Right lobe of liver (tissue), 6 donors: ENCODE measurements around the gene MAGI1. TPM values are rescaled to one million over a fixed set of nuclear protein-coding genes. Genes with fewer than 3 reads are reported as not detected.

Experiments used
- ATAC-seq, 4 donors: fragments of 200-7000 bp; cut with Tn5 transposase; one replicate each; pipeline ENCODE4 v1.9.1; 2020; ENCODE audit warnings: mild to moderate bottlenecking in 4 of 4, moderate library complexity in 4 of 4
- DNase-seq, 3 donors: peaks; one replicate each; pipeline ENCODE4 v3.0.0-alpha.2; 2020
- H3K27ac ChIP-seq, 3 donors: fragments of 200-600 bp; one replicate each; pipeline ENCODE4 v1.8.0; 2022
- H3K27me3 ChIP-seq, 2 donors: fragments of 200-600 bp; one replicate each; pipeline ENCODE4 v1.8.0; 2022
- H3K36me3 ChIP-seq, 4 donors: fragments of 200-600 bp; sonication (generic) in 1 of 4; one replicate each; pipeline versions ENCODE4 v1.5.1 to v1.8.0; 2017 to 2022; ENCODE audit warnings: control low read depth in 1 of 4
- H3K4me1 ChIP-seq, 4 donors: fragments of 200-600 bp; sonication (generic) in 1 of 4; one replicate each; pipeline versions ENCODE4 v1.5.1 to v1.8.0; 2017 to 2022; ENCODE audit warnings: control low read depth in 1 of 4
- H3K4me3 ChIP-seq, 3 donors: fragments of 200-600 bp; one replicate each; pipeline ENCODE4 v1.8.0; 2022
- H3K9me3 ChIP-seq, 4 donors: fragments of 200-600 bp; sonication (generic) in 1 of 4; one replicate each; pipeline versions ENCODE4 v1.5.1 to v1.8.0; 2017 to 2022; ENCODE audit warnings: control low read depth in 1 of 4
- CTCF ChIP-seq, 4 donors: fragments of 200-600 bp in 3 of 4; fragments of 450-650 bp in 1 of 4; IDR thresholded peaks; one replicate each; pipeline versions ENCODE4 v1.5.1 to v1.8.0; 2016 to 2022; ENCODE audit warnings: antibody characterized with exemption in 4 of 4, mild to moderate bottlenecking in 2 of 4
- POLR2A ChIP-seq: fragments of 450-650 bp; IDR thresholded peaks from one replicate; pipeline ENCODE4 v1.6.1; 2017; ENCODE audit warnings: antibody characterized with exemption, mild to moderate bottlenecking
- WGBS: methylation state at CpG from one replicate; pipeline ENCODE4 v1.1.6; 2018; ENCODE audit warnings: low coverage, low lambda C conversion rate; ENCODE audit not compliant: insufficient coverage; ENCODE audit errors: missing lambda C conversion rate; 5-methylcytosine and 5-hydroxymethylcytosine counted together
- intact Hi-C, 2 donors: fragments of 100-400 bp; cut with DNase I; formaldehyde crosslinking; loops; one replicate each; pipeline versions ENCODE4 v1.11.2 to v1.14.1; 2022
- total RNA-seq, 6 experiments: library from RNA; depleted of rRNA in 2 of 6; stranded (reverse); fragments of >200 nt in 2 of 6; fragmentation: NEBNext Ultra II Directional in 3 of 6; extraction: Animal tissue kit (Norgen Biotek cat#: 25700) in 3 of 6; gene quantifications; one replicate each; pipeline versions ENCODE4 v1.1.0 to v1.2.4, GENCODE V29; 2016 to 2023
- donor health status: DM: no; HTN: yes; CAD: no.
- donor health status: DM: no; HTN: no; CAD: no.
- donor health status: DM: no; HTN: no; CAD: no.
- donor health status: DM: no; HTN: yes; CAD: no.
- donor health status: DM: no; HTN: yes; CAD: no.

MAGI1 gene
- total RNA-seq, 6 experiments from 2014 or later = 22.6 to 37.7 (median 26.9) TPM

GRCh38 chr3:65538101-65538500, 500.6 kb downstream of the MAGI1 start:
- 75% methylated on average over 1 of the region's 1 CpG for WGBS

GRCh38 chr3:65537109-65537508, 501.6 kb downstream of the MAGI1 start:
- DNase-seq = no peak

More at GRCh38 chr3:65538101-65538500, 500.6 kb downstream of the MAGI1 start:
- Histone ChIP-seq H3K27me3 (no peaks in the 10 kb centered on the region), H3K9me3 (no peaks in the 10 kb centered on the region), H3K4me1 (no peaks in the 10 kb centered on the region), H3K4me3 (no peak overlapping the region), H3K36me3 (no peaks in the 10 kb centered on the region), H3K27ac (no peak overlapping the region)
- DNase-seq (no peak), ATAC-seq (no peak)
- intact Hi-C loops = no loop called here
- TF ChIP-seq CTCF (IDR thresholded peaks at IDR 0.05) (no peak), POLR2A (no peak)

DNA sequence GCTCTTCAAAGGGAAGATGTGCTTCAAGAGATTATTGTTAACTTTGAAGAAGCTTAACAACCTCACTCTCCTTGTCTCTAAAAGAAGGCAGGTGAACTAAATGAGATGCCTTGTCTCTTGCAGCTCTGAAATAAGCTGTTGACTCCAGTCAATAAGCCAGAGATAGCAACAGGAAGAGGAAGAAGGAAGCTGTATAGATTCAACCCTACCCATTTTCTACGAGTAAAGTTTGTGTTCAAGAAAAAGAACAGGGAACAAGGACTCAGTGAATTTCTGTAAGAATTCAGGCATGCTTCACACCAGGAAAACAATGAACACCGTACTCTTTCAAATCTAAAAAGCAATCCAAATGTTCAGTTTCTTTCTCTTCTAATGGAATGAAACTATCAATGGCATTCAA, 503.5 kb downstream of the MAGI1 start:
- no peaks in the 10 kb centered on the region for H3K9me3 ChIP-seq
- intact Hi-C loops = no loop called here
- H3K4me3 ChIP-seq = no peak overlapping the region
- no peak for DNase-seq
- no peaks in the 10 kb centered on the region for H3K4me1 ChIP-seq
- TF ChIP-seq POLR2A (no peak), CTCF (IDR thresholded peaks at IDR 0.05) (no peak)
- H3K27ac ChIP-seq = no peak overlapping the region
- H3K27me3 ChIP-seq = no peaks in the 10 kb centered on the region
- no peaks in the 10 kb centered on the region for H3K36me3 ChIP-seq
- 53% methylated on average over 2 of the region's 2 CpGs for WGBS
- ATAC-seq = no peak

More at GRCh38 chr3:65537109-65537508, 501.6 kb downstream of the MAGI1 start:
- Histone ChIP-seq H3K27ac (no peak overlapping the region), H3K9me3 (no peaks in the 10 kb centered on the region), H3K36me3 (no peaks in the 10 kb centered on the region), H3K4me3 (no peak overlapping the region), H3K27me3 (no peaks in the 10 kb centered on the region), H3K4me1 (no peaks in the 10 kb centered on the region)
- ATAC-seq = no peak
- intact Hi-C loops = no loop called here
- 78% methylated on average over 3 of the region's 3 CpGs for WGBS
- TF ChIP-seq CTCF (IDR thresholded peaks at IDR 0.05) (no peak), POLR2A (no peak)

DNA sequence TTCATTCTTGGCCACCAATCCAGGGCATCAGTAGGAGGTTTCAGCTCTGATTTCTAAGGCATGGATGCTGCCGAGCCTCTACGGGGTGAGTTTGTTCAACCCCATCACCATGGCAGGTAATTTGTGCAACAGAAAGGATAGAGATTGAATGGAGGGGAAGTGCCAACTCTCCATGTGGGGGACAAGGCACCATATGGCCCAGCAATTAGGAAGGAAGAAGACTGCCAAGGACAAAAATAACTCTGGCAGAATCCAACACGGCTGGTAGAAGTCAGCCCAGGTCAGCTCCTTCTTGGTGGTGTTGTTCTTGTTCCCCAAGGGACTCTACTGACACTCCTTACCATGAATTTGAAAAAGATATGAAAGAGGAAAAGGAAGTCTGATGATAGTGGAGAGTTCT, 503.9 kb downstream of the MAGI1 start:
- WGBS = 78% methylated on average over 3 of the region's 3 CpGs
- intact Hi-C loops = no loop called here
- no peaks in the 10 kb centered on the region for H3K4me1 ChIP-seq

More for the DNA sequence above, 503.9 kb downstream of the MAGI1 start:
- Histone ChIP-seq H3K36me3 (no peaks in the 10 kb centered on the region), H3K27me3 (no peaks in the 10 kb centered on the region), H3K9me3 (no peaks in the 10 kb centered on the region), H3K27ac (no peak overlapping the region), H3K4me3 (no peak overlapping the region)
- ATAC-seq (no peak), DNase-seq (no peak)
- TF ChIP-seq POLR2A = no peak
- no peak for TF ChIP-seq CTCF (IDR thresholded peaks at IDR 0.05)
